CMK (cell line): ENCODE measurements around the gene ZC3HAV1.
"Not testable (repeated sequence)": the region's sequence is repeated elsewhere in the genome, so short reads cannot be mapped to it uniquely, and the experiment has no call there.

Source experiments
- DNase-seq: peaks from one replicate; pipeline ENCODE4 v3.0.0-alpha.2; 2010; ENCODE audit warnings: low read depth

ZC3HAV1 gene

DNA sequence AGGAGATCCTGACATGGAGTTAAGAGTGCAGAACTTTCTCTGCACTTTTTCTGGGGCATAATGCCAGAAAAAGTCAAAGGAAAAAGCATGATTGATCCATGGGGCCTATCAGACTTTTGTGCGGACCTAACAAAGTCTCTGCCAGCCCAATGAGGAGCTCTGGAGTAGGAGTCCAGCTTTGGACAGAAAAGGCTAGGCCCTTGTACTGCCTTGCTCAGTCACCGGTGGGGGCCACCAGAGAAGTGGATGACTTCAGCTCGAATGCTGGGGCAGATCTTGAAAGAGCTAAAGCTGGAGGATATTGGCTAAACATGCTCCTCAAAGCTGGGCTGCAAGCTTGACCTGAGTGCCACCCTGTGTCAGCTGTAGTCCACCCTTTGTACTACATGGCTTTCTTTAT is 2.8 kb upstream of the ZC3HAV1 start:
- DNase-seq, result no peak

DNA sequence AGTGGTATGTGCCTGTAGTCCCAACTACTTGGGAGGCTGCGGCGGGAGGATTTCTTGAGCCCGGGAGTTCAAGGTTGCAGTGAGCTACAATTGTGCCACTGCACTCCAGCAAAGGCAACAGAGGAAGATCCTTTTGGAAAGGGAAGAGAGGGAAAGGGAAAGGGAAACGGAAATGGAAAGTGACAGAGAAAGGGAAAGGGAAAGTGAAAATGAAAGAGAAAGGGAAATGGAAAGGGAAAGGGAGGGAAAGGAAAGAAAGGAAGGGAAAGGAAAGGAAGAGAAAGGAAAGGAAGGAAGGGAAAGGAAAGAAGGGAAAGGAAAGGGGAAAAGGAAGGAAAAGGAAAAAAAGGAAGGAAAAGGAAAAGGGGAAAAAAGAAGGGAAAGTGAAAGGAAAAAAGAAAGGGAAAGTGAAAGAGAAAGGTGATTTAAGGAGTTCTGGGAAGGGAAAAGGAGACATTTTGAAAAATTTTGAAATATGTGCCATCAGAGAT is 2.3 kb upstream of the ZC3HAV1 start:
- DNase-seq, result no peak

DNA sequence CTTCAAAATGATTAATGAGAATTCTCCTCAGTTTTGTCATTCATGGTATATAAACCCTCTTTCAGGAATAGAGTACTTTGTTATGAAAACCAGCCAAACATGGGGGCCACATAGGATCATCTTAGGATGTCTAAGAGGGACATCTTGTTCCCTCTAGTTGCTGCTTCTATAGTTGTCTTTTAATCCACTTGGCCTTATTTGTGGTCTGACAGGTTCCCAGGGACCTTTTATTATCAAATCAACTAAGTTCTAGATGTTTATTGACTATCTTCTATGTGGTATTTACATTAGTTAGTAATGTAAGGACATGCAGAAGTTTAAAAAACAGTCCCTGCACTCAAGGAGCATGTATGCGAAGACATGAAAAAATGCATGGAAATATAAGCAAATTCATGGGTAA is 1.6 kb upstream of the ZC3HAV1 start:
- DNase-seq, result no peak

DNA sequence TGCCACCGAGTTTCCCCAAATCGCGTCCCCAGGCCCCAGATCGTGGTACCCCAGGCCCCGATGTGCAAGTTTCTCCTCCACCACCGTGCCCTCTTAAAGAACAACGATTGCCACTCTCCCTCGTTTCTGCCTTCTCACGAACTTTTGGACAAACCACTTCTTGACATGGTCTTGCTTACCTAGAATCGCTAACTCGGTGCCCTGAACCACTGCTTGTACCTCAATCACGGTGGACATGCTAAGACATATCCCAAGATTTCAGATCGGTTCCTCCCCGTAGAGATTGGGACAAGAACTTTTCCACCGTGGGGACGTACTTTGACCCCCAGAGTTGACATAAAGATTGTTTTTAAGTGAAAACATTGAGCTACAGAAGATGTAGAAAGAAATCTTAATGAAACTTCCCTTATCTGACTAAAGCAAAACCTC is 477 bp upstream of the ZC3HAV1 start:
- no peak for DNase-seq

DNA sequence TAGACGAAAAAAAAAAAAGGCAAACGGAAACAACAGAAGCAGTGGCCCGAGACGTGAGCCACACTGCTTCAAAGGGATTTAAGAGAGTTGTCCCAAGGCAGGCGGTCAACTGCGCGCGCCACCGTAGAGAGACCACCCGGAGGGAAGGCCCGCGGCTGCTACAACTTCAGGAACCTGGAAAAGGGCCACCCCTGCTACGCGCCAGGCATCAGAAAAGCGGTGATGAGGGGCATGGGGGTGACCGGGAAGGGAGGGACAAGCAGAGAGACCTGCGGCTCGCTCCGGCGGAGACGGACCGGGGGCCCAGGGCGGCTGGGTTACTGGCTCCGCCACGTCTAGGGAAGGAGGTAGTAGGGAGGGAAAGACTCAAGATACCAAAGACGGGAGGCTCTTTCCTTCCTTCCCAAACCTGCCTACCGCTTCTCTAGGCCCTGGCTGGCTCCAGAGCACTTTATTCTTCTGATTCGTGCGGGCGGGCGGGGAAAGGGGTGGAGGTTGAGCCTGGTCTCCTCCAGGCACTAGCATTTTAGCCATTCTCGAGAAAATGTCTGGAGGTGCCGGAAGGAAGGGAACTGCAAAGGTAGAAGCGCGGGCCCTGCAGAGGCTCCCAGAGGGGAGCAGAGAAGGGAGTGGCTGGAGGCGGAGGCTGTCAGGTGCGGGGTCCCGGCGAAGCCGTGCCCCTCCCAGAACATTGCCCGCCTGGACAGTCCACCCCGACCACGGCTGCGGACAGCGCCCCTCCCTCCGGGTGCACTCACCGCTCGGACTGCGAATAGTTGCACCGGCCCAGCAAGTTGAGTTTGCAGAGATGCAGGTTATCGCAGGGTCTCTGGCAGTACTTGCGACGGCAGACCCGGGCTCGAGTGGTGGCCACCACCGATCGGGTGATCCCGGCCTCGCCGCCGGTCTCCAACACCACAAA is 993 bp downstream of the ZC3HAV1 start:
- DNase-seq, result no peak

DNA sequence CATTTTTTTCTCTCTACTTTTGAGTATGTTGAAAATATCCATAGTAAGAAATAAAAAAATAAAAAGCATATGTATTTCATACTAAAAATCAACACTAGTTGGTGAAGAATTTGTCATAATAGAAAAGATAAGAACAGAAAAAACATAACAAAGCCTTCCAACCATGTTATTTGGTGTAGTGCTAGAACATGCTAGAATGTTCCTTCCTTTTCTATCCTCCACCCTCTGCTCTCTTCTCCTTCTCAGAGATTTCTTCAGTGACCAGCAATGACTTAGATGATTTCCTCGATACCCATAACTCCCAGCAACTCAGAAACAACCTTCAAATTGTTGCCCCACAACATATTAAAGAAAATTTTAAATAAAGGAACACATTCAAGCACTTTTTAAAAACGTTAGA is 2.6 kb downstream of the ZC3HAV1 start:
- no peak for DNase-seq

DNA sequence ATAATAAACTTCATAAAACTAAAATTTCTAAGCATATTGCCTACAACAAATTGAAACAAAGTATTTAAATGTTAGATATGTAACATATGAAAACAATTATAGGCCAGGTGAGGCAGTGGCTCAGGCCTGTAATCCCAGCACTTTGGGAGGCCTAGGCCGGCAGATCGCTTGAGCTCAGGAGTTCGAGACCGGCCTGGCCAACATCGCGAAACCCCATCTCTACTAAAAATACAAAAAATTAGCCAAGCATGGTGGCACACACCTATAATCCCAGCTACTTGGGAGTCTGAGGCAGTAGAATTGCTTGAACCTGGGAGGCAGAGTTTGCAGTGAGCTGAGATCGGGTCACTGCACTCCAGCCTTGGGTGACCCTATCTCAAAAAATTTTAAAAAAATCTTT is 3.3 kb downstream of the ZC3HAV1 start:
- DNase-seq, result not testable (repeated sequence)

DNA sequence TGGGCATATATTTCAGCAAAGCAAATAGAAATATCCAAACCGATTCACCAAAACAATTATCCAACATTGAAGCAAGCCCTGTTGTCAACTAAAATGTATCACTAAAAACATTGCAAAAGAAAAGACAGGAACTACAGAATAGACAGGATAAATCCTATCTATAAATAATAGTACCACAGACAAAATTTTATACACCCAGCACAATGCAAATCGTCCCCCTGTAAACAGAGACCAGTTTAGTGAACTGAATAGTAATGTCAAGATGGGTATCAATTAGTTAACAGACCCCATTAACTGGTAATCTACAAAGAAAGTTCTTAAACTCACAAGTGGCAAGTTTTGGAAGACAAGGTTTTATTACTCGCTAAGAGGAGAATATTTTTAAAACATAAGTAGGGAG is 4.0 kb downstream of the ZC3HAV1 start:
- DNase-seq, result no peak

DNA sequence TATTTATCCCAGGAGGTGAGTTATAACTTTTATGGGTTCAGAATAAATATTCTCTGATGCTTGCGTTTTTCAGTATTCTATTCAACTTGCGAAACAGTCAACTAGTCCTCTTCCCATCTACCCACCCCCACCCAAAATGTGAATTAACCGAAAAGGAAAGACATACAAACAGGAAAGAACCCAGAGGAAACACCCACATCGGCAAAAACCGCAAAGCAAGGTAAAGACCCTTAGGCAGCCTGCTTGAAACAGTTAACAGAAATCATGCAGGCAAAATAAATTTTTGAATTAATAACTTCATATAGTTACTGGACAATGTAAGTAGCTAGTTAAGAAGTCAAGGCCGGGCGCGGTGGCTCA is 5.4 kb downstream of the ZC3HAV1 start:
- DNase-seq, result no peak

DNA sequence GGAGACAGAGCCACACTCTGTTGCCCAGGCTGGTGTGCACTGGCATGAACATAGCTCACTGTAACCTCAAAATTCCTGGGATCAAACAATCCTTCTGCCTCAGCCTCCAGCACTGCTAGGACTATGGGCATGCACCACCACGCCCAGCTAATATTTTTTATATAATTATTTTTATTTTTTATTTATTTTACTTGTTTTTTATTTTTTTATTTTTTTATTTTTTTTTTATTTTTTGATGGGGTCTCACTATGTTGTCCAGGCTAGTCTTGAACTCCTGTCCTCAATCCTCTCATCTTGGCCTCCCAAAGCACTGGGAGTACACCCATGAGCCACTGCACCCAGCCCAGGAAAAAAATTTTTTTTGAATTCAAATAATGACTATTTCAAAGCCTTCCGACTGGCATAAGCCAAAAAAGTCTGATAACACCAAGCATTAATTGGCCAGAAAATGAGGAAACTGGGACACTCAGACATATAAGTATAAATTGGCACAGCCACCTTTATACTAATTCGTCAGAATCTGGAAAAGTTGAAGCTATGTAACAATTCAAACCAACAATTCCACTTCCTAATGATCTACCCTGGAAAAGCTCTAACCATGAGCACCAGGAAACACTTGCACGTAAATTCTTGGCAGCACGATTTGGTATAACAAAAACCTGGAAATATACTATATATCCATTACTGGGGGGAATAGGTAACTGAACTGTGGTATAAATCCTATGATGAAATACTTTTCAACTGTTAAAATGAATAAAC is 6.3 kb downstream of the ZC3HAV1 start:
- no peak for DNase-seq

DNA sequence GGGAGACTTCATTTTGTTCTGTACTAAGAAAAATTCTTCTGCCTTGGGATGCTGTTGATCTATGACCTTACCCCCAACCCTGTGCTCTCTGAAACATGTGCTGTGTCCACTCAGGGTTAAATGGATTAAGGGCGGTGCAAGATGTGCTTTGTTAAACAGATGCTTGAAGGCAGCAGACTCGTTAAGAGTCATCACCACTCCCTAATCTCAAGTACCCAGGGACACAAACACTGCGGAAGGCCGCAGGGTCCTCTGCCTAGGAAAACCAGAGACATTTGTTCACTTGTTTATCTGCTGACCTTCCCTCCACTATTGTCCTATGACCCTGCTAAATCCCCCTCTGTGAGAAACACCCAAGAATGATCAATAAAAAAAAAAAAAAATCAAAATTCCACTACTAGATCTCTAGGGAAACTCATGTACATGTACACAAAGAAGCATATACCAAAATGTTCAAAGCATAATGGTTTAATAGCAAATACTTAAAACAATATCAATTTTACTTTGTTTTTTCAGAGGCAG is 7.8 kb downstream of the ZC3HAV1 start:
- DNase-seq, result not testable (repeated sequence)

DNA sequence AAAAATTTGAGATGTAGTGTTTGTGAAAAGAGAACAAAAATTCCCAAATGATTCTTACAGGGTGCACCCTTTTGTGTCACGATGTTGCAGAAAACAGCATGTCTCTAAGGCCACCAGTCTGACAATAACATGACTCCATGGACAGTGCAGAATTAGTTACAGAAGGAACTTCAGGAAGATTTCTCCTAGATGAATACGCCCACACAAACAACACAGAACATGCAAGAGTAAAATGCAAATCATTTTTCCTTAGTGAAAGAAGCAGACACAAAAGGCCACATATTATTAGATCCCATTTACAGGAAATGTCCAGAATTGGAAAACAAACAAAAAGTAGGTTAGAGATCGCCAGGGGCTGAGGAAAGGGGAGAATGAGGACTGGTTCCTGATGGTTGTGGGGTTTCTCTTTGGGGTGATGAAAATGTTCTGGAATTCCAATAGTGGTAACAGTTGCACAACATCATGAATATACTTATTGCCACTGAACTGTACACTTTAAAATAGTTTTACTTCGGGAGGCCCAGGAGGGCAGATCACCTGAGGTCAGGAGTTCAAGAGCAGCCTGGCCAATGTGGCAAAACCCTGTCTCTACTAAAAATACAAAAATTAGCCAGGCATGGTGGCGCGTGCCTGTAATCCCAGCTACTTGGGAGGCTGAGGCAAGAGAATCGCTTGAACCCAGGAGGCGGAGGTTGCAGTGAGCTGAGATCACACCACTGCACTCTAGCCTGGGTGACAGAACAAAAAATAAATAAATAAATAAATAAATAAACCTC is 10.2 kb downstream of the ZC3HAV1 start:
- DNase-seq, result no peak

DNA sequence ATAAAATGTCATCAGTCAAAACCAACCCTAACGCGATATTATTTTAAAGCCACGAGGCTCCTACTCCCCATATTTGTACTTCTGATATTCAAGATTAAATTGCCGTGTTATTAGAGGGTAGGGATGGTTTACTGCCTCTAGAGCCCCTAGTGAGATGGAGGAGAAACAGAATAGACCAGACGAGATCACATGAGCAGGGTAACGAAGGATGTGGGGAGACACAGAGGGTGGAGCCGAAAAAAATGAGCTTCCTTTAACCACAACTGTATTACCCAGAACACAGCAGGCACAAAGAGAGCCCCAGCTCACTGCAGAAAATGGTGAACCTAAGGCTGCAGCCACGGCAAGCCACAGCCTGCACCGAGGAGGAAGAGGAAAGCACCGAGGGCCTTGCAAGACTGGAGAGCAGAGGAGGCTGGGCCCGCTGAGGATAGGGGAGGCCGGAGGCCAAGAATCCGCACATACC is 14.3 kb downstream of the ZC3HAV1 start:
- DNase-seq, result peak; percentile 71

DNA sequence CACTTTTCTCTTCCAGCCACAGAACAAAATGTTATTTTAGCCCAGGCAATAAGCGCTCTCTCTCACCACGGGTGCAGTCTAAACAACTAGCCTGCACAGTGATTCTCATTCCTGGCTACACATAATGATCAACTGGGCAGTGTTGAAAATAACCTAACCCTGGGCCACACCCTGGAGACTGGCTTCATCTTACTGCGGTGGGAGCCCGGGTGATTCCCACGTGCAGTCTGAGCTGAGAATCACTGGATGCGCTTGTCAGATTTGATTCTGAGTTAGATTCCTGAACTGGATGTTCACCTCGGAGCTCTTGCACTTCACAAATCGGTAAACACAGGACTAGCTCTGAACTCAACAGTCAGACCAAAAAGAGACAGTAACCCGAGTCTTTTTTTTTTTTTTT is 14.9 kb downstream of the ZC3HAV1 start:
- no peak for DNase-seq

DNA sequence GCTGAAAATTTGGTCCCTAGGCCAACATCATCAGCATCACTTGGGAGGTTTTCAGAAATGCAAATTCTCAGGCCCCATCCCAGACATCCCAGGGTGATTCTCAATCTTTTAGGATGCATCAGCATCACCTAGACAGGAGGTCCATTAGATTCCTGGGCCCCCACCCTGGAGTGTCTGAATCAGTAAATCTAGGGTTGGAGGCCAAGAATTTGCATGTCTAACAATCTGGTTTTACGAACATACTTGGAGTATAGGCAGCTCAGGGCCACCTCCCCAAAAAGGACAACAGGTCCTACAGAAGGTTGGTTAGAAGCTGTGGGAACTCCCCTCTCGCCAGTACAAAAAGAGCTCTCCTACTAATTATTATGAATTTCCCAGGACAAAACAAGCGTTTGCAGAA is 15.5 kb downstream of the ZC3HAV1 start:
- DNase-seq, result no peak

DNA sequence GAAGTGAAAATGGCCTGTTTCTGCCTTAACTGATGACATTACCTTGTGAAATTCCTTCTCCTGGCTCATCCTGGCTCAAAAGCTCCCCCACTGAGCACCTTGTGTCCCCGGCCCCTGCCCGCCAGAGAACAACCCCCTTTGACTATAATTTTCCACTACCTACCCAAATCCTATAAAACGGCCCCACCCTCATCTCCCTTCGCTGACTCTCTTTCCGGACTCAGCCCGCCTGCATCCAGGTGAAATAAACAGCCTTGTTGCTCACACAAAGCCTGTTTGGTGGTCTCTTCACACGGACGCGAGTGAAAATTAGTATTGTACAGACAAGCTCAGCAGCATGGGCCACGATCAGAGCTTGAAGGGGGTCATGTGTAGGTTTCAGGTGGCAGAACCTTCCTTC is 16.0 kb downstream of the ZC3HAV1 start:
- not testable (repeated sequence) for DNase-seq

DNA sequence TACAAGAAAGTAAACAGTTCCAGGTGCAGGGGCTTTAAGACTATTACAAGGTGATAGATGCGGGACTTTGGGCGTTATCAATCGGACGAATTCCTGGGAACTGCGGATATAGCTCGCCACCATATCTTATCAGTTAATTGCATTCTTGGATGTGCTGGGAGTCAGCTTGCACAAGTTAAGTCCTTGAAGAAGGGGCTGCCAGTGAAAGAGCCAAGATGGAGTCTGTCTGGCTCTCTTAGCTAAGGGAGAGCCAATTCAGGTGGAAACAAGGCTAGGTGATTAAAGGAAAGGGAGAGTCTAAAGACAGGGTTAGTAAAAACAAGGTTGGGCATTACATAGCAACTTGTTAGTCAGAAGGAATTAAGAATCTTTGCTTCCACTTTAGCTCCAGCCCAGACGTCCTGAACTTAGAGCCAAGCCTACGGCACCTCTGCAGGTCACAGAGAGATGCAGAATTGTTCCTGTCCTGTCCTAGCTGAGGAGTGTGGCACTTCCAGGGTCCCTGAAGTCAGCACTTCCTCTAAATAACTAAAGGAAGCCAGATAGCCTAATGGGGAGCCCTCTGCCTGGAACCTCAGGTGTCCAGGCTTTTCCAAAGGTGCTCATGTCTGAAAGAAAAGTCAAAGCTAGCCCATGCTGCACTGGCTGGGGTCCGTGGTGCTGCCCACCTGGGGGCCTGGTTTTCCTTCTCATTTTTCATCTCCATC is 17.3 kb downstream of the ZC3HAV1 start:
- no peak for DNase-seq

DNA sequence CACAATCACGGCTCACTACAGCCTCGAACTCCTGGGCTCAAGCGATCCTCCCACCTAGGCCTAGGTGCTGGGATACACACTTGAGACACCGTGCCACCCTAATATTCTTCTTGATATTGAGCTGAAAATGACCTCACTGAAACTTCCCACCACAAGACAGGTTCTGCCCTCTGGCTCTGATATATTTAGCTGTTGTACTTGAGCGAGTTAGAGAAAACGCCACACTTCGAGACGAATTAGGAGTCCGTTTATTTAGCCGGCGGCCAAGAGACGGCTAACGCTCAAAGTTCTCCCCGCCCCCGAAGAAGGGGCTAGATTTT is 17.9 kb downstream of the ZC3HAV1 start:
- DNase-seq, result no peak

DNA sequence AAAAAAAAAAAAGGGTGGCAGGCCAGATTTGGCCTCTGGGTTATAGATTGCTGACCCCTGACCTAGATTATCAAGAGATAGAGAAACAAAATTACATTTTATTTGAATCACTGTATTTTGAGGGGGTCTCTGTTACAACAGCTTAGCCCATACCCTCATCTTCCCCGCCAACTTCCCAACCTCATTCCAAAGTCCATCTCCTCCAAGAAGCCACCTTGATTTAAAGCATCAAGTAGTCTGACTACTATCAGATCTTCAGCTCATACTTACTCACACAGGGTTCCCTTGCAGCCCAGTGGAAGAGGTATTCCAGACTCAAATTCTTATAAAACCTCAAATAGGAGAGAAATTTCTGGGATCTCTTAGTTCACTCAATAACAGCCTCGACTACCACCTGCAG is 20.4 kb downstream of the ZC3HAV1 start:
- DNase-seq, result no peak

DNA sequence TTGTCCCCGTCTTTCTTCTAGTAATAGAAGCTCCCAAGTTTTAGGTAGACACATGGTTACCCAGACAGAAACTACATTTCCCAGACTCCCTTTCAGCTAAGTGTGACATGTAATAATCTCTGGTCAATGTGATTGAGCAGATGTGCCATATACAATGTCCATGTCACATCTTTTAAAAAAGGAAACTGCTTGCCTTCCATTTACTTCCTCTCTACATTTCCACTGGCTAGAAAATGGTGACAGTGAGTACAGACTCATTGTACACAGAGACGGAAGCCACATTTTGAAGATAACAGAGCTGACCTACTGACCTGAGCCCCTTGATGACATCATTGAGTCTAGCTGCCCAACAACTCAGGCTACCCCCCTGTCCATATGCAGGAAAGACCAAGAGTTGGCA is 21.3 kb downstream of the ZC3HAV1 start:
- DNase-seq, result no peak

DNA sequence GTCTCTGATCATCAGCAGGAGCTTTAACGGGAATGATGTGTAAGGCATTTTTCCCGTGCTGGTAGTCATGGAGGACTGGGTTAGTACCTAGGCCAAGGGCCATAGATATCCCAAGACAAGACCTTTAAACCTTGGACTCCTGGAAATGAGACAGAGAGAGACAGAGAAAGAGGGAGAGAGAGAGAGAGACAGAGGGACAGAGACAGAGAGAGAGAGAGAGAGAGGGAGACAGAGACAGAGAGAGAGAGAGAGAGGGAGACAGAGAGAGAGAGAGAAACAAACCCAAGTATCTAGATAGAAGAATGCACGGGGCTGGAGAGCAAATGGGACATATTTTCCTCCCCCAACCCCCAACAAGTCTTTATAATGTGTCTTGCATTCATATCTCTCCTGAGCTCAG is 22.3 kb downstream of the ZC3HAV1 start:
- DNase-seq, result no peak

DNA sequence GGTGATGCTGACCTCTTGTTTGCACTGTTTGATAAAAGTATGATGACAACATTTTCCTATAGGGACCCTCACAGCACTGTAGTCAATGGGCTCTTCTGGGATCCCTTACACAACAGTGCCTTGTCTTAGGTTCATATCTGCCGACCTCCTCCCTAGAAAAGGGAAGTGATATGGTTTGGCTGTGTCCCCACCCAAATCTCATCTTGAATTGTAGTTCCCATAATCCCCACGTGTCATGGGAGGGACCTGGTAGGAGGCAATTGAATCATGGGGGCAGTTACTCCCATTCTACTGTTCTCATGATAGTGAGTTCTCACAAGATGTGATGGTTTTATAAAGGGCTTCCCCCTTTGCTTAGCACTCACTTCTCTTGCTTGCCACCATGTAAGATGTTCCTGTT is 23.1 kb downstream of the ZC3HAV1 start:
- no peak for DNase-seq
